Activated naive CD4-positive, alpha-beta T cell treated with anti-CD3 and anti-CD28 coated beads, Interleukin-2, amount 50 U/mL, for 24 hours (primary cell): ENCODE measurements around the gene SYNE3.
A peak's percentile ranks its signal among the peaks of the same experiment; 100 is the strongest.

Experiments
- H3K27ac Mint-ChIP-seq: one replicate; pipeline ENCODE4 v1.8.0; 2021; ENCODE audit warnings: mild to moderate bottlenecking, mixed read lengths
- H3K27me3 Mint-ChIP-seq: one replicate; pipeline ENCODE4 v1.8.0; 2021; ENCODE audit warnings: mixed read lengths
- H3K36me3 Mint-ChIP-seq: one replicate; pipeline ENCODE4 v1.8.0; 2021; ENCODE audit warnings: mixed read lengths
- H3K4me1 Mint-ChIP-seq: one replicate; pipeline ENCODE4 v1.8.0; 2021; ENCODE audit warnings: mixed read lengths
- H3K4me3 Mint-ChIP-seq: one replicate; pipeline ENCODE4 v1.8.0; 2021; ENCODE audit warnings: mild to moderate bottlenecking, mixed read lengths
- H3K9me3 Mint-ChIP-seq: one replicate; pipeline ENCODE4 v1.8.0; 2021; ENCODE audit warnings: mixed read lengths

The SYNE3 gene

DNA sequence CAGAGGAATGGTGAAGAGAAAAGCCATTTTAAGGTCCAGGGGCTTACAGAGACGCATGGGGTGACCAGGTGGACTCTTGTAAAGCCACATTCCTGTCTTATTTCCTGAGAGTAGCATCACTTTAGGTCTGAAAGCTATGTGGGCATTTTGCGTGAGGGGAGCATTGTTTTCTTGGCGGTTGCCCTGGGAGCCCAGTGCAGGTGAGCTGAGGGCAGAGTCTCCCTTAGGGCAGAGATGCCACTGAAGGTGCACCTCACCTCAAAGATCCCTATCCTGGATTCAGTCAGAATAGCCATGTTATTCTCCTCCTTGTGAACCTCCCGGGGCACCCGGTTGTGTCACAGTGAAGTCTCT is 30.8 kb upstream of the SYNE3 start:
- Mint-ChIP-seq H3K27me3 (no peaks in the 10 kb centered on the region), H3K27ac (no peak overlapping the region), H3K36me3 (peaks cover 7% of the 10 kb centered on the region), H3K4me3 (no peak overlapping the region), H3K9me3 (no peaks in the 10 kb centered on the region), H3K4me1 (peaks cover 9% of the 10 kb centered on the region)

DNA sequence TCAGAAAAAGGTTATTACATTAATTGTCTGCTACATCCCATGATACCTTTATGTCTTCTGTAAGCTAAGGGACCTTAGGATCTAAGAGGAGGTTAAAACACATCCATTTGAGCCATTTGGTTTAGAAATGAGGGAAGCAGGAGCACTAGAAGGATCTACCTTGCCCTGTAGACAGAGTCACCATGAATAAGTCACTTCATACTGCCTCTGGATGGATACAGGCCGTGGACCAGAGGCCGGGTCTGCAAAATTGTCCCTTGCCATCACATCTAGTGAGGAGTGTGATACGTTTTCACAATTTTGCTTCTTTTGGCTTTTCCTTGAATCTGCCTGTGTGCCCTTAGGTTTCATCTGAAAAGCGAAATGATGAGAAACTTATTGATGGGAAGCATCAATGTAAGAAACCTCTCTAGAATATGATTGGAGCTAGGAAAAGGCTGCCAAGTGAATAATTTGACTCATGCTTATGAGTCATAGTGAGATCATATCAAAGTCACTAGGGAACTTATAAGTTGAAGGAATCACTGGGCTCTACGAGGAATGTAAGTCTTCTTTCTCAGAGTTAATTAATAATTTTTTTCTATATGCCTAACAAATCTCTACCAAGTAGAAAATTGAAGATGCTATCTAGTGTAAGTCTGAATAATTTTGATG is 29.2 kb upstream of the SYNE3 start:
- Mint-ChIP-seq H3K36me3 (peaks cover 6% of the 10 kb centered on the region), H3K4me3 (no peak overlapping the region), H3K27ac (no peak overlapping the region), H3K9me3 (no peaks in the 10 kb centered on the region), H3K4me1 (peaks cover 24% of the 10 kb centered on the region), H3K27me3 (no peaks in the 10 kb centered on the region)

DNA sequence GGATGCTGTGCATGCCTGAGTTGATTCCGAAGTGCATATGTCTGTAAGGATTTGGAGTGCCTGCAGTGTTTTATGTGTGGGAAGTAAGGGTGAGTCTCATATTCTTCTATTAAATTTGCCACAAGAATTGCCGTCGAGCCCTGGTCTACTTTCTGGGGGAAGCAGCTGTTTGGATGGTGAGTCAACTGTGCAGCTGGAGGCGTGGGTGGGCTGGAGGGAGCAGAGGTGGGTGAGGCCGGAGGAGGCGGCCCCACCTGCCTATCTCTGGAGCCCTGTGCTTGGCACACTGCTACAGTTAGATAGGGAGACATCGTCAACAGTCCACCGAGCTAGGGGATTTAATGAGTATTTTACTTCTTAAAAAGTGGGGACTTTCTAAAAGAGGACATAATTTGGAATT is 28.1 kb upstream of the SYNE3 start:
- Mint-ChIP-seq H3K9me3 (no peaks in the 10 kb centered on the region), H3K27ac (no peak overlapping the region), H3K36me3 (peaks cover 4% of the 10 kb centered on the region), H3K27me3 (no peaks in the 10 kb centered on the region), H3K4me1 (peaks cover 27% of the 10 kb centered on the region), H3K4me3 (no peak overlapping the region)

DNA sequence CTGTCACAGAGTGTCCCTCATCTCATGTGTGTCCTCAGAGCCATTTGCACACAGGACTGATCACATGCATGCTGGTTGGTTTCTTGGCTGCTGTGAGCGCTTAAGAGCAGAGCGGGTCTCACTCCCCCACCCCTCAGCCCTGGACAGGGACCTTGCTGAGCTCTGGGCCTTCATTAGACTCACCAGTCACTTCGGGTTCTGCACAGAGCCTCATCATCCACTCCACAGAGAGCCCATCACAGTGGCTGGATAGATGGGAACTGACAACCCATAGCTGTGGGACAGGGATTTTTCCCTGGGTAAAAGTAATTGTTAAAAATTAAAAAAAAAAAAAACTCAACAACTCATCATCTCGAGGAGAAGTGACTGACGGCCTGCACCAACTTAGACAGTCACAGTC is 26.6 kb upstream of the SYNE3 start:
- no peak overlapping the region for H3K27ac Mint-ChIP-seq
- H3K4me1 Mint-ChIP-seq = peaks cover 39% of the 10 kb centered on the region
- H3K36me3 Mint-ChIP-seq = no peaks in the 10 kb centered on the region
- H3K27me3 Mint-ChIP-seq = no peaks in the 10 kb centered on the region
- H3K4me3 Mint-ChIP-seq = no peak overlapping the region
- no peaks in the 10 kb centered on the region for H3K9me3 Mint-ChIP-seq

DNA sequence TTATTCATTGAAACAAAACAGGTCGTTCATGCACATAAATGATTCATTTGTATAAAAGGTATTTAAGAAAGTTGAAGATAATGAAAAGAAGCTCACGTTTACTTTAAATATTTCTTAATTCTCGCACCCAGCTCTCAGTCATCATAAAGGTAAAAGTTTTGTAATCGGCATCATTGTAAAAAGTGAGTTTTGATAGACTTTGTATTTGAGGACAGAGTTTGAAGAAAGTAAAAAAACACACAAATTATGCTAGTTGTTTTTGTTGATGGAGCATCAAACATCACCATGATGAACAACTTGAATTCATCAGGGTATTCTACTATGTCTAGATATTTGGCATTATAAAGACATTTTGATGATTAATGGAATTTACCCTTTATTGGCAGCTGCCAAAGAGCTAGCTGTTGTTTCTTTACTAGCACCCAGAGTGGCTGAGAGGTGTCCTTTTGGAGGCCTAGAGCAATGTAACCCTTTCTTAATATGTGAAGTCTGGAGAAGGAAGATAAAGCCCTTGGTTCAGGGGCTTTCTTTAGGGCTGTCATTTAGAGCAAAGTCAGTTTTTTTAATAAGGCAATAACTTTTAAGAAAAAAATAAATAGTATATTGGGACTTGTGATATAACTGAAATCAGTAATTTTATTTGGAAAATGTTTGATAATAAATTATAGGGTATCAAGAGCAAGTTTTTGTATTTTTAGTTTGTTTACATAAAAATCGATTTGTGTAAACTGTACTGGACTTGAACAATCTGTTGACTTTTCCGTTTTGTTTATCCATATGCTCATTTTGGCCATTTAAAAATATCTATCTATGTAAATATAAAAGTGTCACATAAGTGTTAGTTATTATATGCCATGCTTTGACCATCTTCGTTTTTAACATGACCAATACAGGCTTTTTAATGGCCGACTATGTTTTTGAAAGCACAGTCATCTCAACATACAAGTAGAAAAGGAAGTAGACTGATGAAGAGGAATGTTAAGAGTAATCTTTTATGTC is 25.8 kb upstream of the SYNE3 start:
- Mint-ChIP-seq H3K36me3 (no peaks in the 10 kb centered on the region), H3K4me3 (no peak overlapping the region), H3K27ac (no peak overlapping the region), H3K9me3 (no peaks in the 10 kb centered on the region), H3K4me1 (peaks cover 45% of the 10 kb centered on the region), H3K27me3 (no peaks in the 10 kb centered on the region)

DNA sequence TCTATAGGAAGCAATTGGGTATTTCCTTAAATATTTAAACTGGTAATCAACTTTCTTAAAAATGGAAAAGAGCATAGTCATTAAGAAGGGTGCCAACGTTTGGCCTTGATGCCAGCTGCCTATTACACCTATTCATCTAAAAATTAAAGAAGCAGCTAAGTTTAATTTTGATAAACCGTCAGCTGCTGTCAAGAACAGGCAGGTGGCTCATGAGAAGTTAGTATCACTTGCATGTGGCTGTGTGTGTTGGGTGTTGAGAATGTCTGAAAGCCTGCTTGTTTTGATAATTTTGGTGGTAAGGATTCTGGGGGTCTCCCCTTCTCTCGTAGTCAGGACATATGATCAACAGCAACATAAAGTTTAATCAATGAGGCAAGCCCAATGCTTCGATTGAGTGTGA is 24.9 kb upstream of the SYNE3 start:
- no peak overlapping the region for H3K27ac Mint-ChIP-seq

DNA sequence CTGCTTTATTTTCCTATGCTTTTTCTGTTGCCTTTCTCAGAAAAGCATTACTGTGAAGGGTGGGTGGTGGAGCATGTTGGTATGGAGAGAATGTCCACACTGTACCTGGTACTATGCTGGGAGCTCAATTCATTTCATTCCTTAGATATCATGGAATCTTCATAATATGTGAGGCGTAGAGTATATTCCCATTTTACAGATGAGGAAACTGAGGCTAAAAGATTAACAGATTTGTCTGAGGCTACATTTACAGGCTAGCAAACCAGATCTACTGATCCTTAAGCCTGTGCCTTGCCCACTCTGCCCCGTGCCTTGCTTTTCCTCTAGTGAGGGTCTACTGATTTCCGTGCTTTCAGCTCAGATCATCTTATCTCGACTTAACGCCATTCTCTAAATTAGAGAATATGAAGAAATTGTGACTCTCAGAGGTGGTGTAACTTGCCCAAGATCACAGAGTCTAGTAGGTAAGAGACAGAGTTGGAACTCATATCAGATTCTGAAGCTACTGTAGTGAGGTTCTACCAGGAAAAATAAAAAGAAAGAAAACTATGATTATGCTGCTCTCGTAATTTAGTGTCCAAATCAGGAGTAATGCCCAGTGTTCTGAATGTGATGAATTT is 23.9 kb upstream of the SYNE3 start:
- no peaks in the 10 kb centered on the region for H3K36me3 Mint-ChIP-seq
- no peaks in the 10 kb centered on the region for H3K27me3 Mint-ChIP-seq
- H3K9me3 Mint-ChIP-seq = no peaks in the 10 kb centered on the region
- no peak overlapping the region for H3K27ac Mint-ChIP-seq
- H3K4me3 Mint-ChIP-seq = no peak overlapping the region
- H3K4me1 Mint-ChIP-seq = peaks cover 57% of the 10 kb centered on the region

More for the DNA sequence above, 24.9 kb upstream of the SYNE3 start:
- peaks cover 54% of the 10 kb centered on the region for H3K4me1 Mint-ChIP-seq
- no peaks in the 10 kb centered on the region for H3K27me3 Mint-ChIP-seq
- H3K9me3 Mint-ChIP-seq = no peaks in the 10 kb centered on the region
- no peaks in the 10 kb centered on the region for H3K36me3 Mint-ChIP-seq
- no peak overlapping the region for H3K4me3 Mint-ChIP-seq

DNA sequence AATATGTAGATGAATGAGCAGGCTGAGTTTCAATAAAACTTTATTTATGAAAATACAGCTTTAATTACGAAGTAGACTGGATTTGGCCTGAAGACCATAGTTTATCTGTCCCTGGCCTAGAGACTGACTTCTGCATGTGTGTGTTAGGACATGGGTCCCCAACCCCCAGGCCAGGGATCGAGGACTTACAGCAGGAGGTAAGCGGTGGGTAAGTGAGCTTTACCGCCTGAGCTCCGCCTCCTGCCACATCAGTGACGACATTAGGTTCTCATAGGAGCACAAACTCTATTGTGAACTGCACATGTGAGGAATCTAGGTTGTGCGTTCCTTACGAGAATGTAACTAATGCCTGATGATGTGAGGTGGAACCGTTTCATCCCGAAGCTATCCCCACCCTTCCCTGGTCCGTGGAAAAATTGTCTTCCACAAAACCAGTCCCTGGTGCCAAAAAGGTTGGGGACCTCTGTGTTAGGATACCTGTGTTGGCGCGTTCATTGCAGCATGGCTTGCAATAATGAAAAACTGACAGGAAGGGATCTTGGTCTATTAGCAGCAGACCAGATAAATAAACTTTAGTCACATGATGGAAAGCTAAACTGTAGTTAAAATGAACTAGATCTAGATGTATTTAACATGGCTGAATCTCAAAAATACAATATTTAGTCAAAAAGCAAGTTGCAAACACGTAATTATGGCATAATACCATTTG is 22.5 kb upstream of the SYNE3 start:
- no peak overlapping the region for H3K4me3 Mint-ChIP-seq
- peaks cover 55% of the 10 kb centered on the region for H3K4me1 Mint-ChIP-seq
- no peak overlapping the region for H3K27ac Mint-ChIP-seq
- H3K9me3 Mint-ChIP-seq = no peaks in the 10 kb centered on the region
- H3K36me3 Mint-ChIP-seq = no peaks in the 10 kb centered on the region
- no peaks in the 10 kb centered on the region for H3K27me3 Mint-ChIP-seq

DNA sequence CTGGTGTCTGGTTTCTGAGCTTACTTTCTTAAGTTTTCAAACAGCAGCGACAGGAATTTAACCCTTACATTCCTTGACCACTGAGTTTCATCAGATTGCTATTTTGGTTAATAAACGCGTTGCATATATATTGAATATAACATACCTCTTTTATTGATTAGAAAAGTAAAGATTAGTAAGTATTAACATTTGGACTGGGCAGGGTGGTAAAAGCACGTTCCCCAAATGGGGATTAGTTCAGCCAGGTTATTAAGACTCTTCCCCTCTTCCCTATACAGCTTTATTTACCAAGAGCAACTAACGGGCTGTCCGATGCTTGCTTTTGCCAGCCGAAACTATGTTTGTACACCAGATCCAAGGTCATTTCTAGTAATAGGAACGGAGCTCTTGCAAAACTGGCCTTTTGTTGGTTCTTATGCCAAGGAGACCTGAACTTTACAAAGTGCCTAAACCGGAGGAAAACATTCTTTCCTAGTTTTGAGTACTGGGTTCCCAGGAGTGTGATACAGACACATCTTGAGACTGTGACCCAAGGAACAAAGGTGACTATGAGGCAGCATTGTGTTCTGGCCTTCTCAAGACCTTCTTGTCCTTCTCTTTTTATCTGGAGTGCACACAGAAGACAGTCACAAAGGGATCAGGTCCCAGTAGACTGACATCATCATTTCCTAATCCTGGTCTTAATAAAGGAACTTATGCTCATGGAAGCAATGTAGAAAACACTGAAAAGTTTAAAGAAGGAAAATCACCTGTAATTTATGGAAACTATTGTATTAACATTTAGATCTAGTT is 21.0 kb upstream of the SYNE3 start:
- Mint-ChIP-seq H3K4me1 (peaks cover 68% of the 10 kb centered on the region), H3K27me3 (no peaks in the 10 kb centered on the region), H3K9me3 (no peaks in the 10 kb centered on the region), H3K4me3 (peak overlapping the region; percentile 96), H3K36me3 (peaks cover 8% of the 10 kb centered on the region), H3K27ac (no peak overlapping the region)

DNA sequence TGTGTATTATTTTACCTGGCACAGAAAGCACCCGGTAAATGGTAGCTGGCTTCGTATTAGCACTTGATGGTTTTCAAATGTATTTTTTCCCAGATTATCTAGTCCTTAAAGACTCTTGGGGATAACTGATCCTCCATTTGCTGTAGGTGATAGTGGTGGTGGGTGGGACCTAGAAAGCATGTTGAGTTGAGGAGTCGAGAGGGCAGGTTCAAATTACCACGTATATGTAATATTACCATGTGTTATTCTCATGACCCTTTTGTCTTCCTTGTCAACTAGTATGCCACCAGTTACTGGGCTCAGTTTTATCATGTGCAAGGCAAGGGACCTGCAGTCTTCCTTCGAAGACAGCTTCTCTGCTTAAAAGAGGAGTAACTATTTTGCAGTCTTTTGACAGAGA is 20.2 kb upstream of the SYNE3 start:
- Mint-ChIP-seq H3K4me1 (peaks cover 70% of the 10 kb centered on the region), H3K4me3 (peak overlapping the region; percentile 96), H3K27me3 (no peaks in the 10 kb centered on the region), H3K9me3 (no peaks in the 10 kb centered on the region), H3K27ac (no peak overlapping the region), H3K36me3 (peaks cover 15% of the 10 kb centered on the region)

DNA sequence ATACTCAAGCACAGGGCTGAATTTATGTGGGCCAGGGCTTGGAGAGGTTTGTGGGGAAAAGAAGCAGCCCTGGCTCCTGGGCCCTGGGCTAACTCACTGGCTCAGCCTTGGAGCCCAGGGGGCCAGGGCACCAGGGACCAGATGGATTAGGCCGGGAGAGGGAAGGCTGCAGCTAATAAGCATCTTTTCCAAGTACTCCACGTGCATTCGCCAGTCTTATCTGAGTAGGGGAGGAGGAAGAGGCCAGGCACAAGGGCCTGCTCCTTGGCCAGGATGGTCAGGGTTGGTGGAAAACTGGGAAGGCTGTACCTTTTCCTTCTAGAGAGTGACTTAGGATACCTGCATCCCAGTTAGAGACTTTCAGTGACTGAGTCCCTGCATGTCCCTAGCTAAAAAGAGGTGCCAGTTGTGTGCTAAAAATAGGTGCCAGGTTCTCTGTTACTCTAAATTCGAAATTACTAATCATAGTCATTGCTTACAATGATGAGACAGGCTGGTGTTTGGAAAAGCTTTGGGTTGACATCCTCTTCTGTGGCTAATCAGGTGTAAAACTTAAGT is 19.7 kb upstream of the SYNE3 start:
- peaks cover 16% of the 10 kb centered on the region for H3K36me3 Mint-ChIP-seq
- H3K4me3 Mint-ChIP-seq = peak overlapping the region; percentile 96
- H3K4me1 Mint-ChIP-seq = peaks cover 72% of the 10 kb centered on the region
- H3K9me3 Mint-ChIP-seq = no peaks in the 10 kb centered on the region
- H3K27ac Mint-ChIP-seq = peak overlapping the region; percentile 91
- H3K27me3 Mint-ChIP-seq = no peaks in the 10 kb centered on the region

DNA sequence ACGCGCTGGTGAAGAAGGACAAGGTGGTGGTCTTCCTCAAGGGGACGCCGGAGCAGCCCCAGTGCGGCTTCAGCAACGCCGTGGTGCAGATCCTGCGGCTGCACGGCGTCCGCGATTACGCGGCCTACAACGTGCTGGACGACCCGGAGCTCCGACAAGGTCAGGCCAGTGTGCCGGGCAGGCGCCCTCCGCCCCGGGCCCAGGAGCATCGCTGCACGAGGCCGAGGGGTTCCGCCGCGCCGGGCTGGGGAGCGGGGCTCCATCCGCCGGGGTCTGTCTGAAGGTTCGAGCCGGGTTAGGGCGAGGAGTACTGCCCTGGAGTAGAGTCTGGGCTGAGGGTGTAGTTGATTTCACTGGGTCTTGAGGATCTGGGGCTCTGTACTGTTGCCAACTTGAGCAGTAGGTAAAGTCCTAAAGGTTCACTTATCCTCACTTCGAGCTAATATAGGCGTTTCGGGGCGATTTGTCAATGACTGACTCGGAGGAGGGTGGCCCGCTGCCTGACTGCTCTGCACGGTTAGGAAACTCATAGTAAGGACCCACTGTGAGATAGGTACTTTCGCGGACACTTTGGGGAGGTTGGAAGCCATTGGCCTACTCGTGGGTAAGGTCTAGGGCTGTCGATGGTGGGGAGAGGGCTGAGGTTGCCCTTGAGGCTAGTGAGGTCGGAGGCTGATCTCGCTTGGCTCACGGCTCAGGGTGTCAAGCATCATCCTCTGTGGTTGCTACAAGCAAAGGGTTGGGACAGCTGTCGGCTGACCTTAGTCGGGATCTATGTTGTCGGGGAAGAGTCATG is 19.0 kb upstream of the SYNE3 start:
- Mint-ChIP-seq H3K36me3 (peaks cover 16% of the 10 kb centered on the region), H3K4me1 (peaks cover 72% of the 10 kb centered on the region)

DNA sequence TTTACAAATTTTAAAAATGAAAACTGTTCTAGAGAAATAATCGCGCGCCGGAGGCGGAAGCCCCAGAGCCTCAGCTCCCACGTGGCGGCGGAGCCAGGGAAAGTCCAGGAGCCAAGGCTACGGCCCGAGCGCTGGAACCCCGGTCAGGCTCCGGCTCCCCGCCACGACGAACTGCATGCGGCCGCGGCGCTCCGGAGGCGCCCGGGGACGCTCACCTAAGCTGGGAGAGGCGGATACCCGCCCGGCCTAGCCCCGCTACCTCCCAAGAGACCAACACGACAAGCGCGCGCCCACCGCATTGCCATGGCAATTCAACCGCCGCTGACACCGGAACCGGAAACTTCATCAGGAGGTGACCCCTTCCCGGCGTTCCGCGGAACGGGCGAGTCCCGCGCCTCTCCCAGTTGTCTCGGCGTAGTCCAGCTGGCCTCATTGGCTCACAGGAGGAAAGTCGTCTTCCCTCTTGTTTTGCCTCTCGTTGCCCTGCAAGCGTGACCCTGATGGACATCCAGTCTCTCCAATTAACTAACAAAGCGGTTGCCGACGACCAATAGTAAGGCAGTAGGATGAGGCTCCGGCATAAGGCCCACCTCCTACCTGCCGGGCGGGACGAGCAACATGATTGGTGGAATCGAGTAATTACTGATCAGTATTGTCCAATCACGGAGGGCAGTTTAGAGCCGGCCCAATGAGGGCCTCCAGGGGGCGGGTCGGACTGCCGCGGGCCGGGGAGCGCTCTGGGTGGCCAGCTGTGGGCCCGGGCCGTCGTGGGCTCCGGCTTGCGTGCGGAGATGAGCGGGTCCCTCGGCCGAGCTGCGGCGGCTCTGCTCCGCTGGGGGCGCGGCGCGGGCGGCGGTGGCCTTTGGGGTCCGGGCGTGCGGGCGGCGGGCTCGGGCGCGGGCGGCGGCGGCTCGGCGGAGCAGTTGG is 18.1 kb upstream of the SYNE3 start, which contains the start of gene GLRX5:
GLRX5 (plus strand) TSS at position 752 of the 927 bp plus-strand sequence; CDS start at position 792, 40 bp downstream.
- H3K9me3 Mint-ChIP-seq = no peaks in the 10 kb centered on the region
- peaks cover 77% of the 10 kb centered on the region for H3K4me1 Mint-ChIP-seq
- H3K27ac Mint-ChIP-seq = peak within 1 kb of the TSS; percentile 95
- peak within 1 kb of the TSS; percentile 96 for H3K4me3 Mint-ChIP-seq
- no peaks in the 10 kb centered on the region for H3K27me3 Mint-ChIP-seq
- H3K36me3 Mint-ChIP-seq = peaks cover 16% of the 10 kb centered on the region

More for the DNA sequence above, 19.0 kb upstream of the SYNE3 start:
- no peaks in the 10 kb centered on the region for H3K9me3 Mint-ChIP-seq
- H3K4me3 Mint-ChIP-seq = peak overlapping the region; percentile 96
- H3K27me3 Mint-ChIP-seq = no peaks in the 10 kb centered on the region
- peak overlapping the region; percentile 91 for H3K27ac Mint-ChIP-seq
